Heart right ventricle (tissue), 16 donors: ENCODE results near the gene SLC39A6. TPM values are rescaled to one million over a fixed set of nuclear protein-coding genes. Genes with fewer than 3 reads are reported as not detected.
A peak's percentile ranks its signal among the peaks of the same experiment; 100 is the strongest.

ENCODE experiments used
- ATAC-seq, 8 donors: fragments of 200-7000 bp; cut with Tn5 transposase; one replicate each; pipeline ENCODE4 v1.9.1; 2020; ENCODE audit warnings: mild to moderate bottlenecking in 8 of 8, moderate library complexity in 8 of 8, moderate number of reproducible peaks in 1 of 8
- DNase-seq, 2 donors: peaks; one replicate each; pipeline ENCODE4 v3.0.0-alpha.2; 2020
- H3K27ac ChIP-seq, 10 donors: fragments of 200-600 bp; sonication (generic) in 2 of 10; one replicate each; pipeline versions ENCODE4 v1.5.0 to v1.8.0; 2020 to 2022; ENCODE audit warnings: mild to moderate bottlenecking in 3 of 10
- H3K27me3 ChIP-seq, 7 donors: fragments of 200-600 bp; one replicate each; pipeline ENCODE4 v1.8.0; 2021 to 2022; ENCODE audit warnings: mild to moderate bottlenecking in 2 of 7
- H3K36me3 ChIP-seq, 9 donors: fragments of 200-600 bp; sonication (generic) in 1 of 9; one replicate each; pipeline versions ENCODE4 v1.5.0 to v1.8.0; 2020 to 2022; ENCODE audit warnings: mild to moderate bottlenecking in 2 of 9
- H3K4me1 ChIP-seq, 9 donors: fragments of 200-600 bp; sonication (generic) in 1 of 9; one replicate each; pipeline versions ENCODE4 v1.5.0 to v1.8.0; 2020 to 2022; ENCODE audit warnings: mild to moderate bottlenecking in 4 of 9
- H3K4me3 ChIP-seq, 10 donors: fragments of 200-600 bp; sonication (generic) in 2 of 10; one replicate each; pipeline versions ENCODE4 v1.5.0 to v1.8.0; 2020 to 2022; ENCODE audit warnings: mild to moderate bottlenecking in 7 of 10, moderate library complexity in 2 of 10
- H3K9me3 ChIP-seq, 11 donors: fragments of 200-600 bp in 10 of 11; sonication (generic) in 2 of 11; one replicate each; pipeline versions ENCODE4 v1.5.0 to v1.8.0; 2013 to 2022; ENCODE audit warnings: mild to moderate bottlenecking in 2 of 11, control low read depth in 1 of 11, moderate library complexity in 1 of 11
- CTCF ChIP-seq, 9 donors: fragments of 200-600 bp; sonication (generic) in 2 of 9; IDR thresholded peaks; one replicate each; pipeline versions ENCODE4 v1.5.0 to v1.8.0; 2021 to 2022; ENCODE audit warnings: antibody characterized with exemption in 9 of 9, mild to moderate bottlenecking in 5 of 9, moderate library complexity in 1 of 9
- WGBS, 2 donors: extraction: QIAGEN DNeasy Blood & Tissue Kit; methylation state at CpG; one replicate each; pipeline ENCODE4 v1.1.7; 2013; ENCODE audit warnings: inconsistent platforms in 1 of 2; 5-methylcytosine and 5-hydroxymethylcytosine counted together
- intact Hi-C, 10 donors: fragments of 100-400 bp; cut with DNase I; formaldehyde crosslinking; loops; one replicate each; pipeline versions ENCODE4 v1.11.1 to v1.14.2; 2022
- long read RNA-seq, 3 donors: library from polyadenylated mRNA; unstranded; transcript quantifications; one replicate each; pipeline ENCODE4 v2.0.0, GENCODE V29; 2020 to 2021
- polyA plus RNA-seq, 2 donors: library from polyadenylated mRNA; stranded (reverse); fragments of 200-250 nt; gene quantifications; one replicate each; pipeline ENCODE4 v1.2.3, GENCODE V29; 2013
- total RNA-seq, 10 donors: library from RNA; stranded (reverse); fragmentation: NEBNext Ultra II Directional in 3 of 10; extraction: Animal tissue kit (Norgen Biotek cat#: 25700) in 3 of 10; gene quantifications; one replicate each; pipeline versions ENCODE4 v1.2.1 to v1.2.4, GENCODE V29; 2021 to 2023
- donor health status: Arrhythmogenic right ventricular cardiomyopathy.
- donor health status: ischemic (EF 13 %, LVEDD 7.1; RV severe dilation, severe dysfunction).
- donor health status: healthy with polysubstance abuse.
- donor health status: DM: no; HTN: yes; CAD: no.
- donor health status: DM: no; HTN: no; CAD: no.
- donor health status: ischemic (EF 25% LVEDD 6.9; RV normal size, moderate dysfunction).
- donor health status: ischemic (EF 25% LVEDD 5.7; RV mildly dilated, moderate dysfunction).
- donor health status: healthy.
- donor health status: DM: yes; HTN: yes; CAD: no.
- donor health status: Ischemic cardiomyopathy.
- donor health status: ischemic (EF 35%, LVEDD 5.7; RV mildly dilated, moderate dysfunction).
- donor health status: nonischemic (EF 11% LVEDD 7.7; RV severe dilation, severe dysfunction).
- donor health status: DM: yes; HTN: yes; CAD: no.
- donor health status: PGD.
- donor health status: ischemic (EF 29% LVEDD 5.4; RV normal size, mild dysfunction).
- donor health status: nonischemic (EF 23%, LVEDD 6.1; RV moderate dilation, normal function).

The SLC39A6 gene
- total RNA-seq (10 to 100 TPM; 10.8 to 18.4 (median 13.3) TPM), polyA plus RNA-seq (10 to 100 TPM in 1 of 2 donors, 1 to 10 TPM in 1; 3.5 to 12.1 TPM)
- long read RNA-seq, donor 1, transcript SLC39A6-201 (10 exons, 3,543 nt), result major isoform, 16 of 21 reads
- long read RNA-seq, donor 1, partial matches to known transcripts, result 2 of 21 reads
- long read RNA-seq, donor 1, other reads (novel, unspliced or antisense), result 1 of 21 reads
- long read RNA-seq, donor 2, transcript SLC39A6-201 (10 exons, 3,543 nt), result major isoform, 15 of 28 reads
- long read RNA-seq, donor 2, partial matches to known transcripts, result 8 of 28 reads
- long read RNA-seq, donor 2, other reads (novel, unspliced or antisense), result 1 of 28 reads
- long read RNA-seq, donor 3, transcript SLC39A6-204 (10 exons, 3,003 nt), result minor isoform, 5 of 32 reads
- long read RNA-seq, donor 3, transcript SLC39A6-201 (10 exons, 3,543 nt), result major isoform, 18 of 32 reads
- long read RNA-seq, donor 3, partial matches to known transcripts, result 8 of 32 reads
- long read RNA-seq, donor 3, other reads (novel, unspliced or antisense), result 1 of 32 reads

GRCh38 chr18:36129300-36130038 is at the start of gene SLC39A6, which contains the start of gene ELP2:
TSS of gene SLC39A6 (minus strand) at chr18:36129340. CDS start at chr18:36127007, 2,333 bp downstream.
TSS of gene ELP2 (plus strand) at chr18:36129899. CDS start at chr18:36129934, 35 bp downstream.
- Histone ChIP-seq H3K4me3 (peak within 1 kb of the TSS; percentile 89 to 98 (median 96)), H3K9me3 (no peaks in the 10 kb centered on the region), H3K27me3 (no peaks in the 10 kb centered on the region), H3K36me3 (peaks cover 0 to 33% (median 3%) of the 10 kb centered on the region in 9 donors), H3K4me1 (peaks cover 0 to 43% (median 32%) of the 10 kb centered on the region in 9 donors), H3K27ac (peak within 1 kb of the TSS; percentile 91 to 100 (median 99))
- ATAC-seq, result peak; percentile 96 to 99 (median 98)
- intact Hi-C loops, result loop anchor here in 4 of 10 donors (2.0 to 10.0 kb wide), 4 partner anchors 48 to 115 kb away; partner anchors contain the start of gene RPRD1A (in 4 of the 4)
- 0% methylated on average over 69 of the region's 69 CpGs for WGBS, 2 donors
- peak; percentile 95 to 96 for DNase-seq
- peak in 1 of 9 donors; percentile 23 for TF ChIP-seq CTCF (IDR thresholded peaks at IDR 0.05)

- TF ChIP-seq CTCF (IDR thresholded peaks at IDR 0.05), result no peak
Measured at GRCh38 chr18:36177913-36178312, 48.8 kb upstream of the SLC39A6 start.

GRCh38 chr18:36176711-36177110 is 47.6 kb upstream of the SLC39A6 start:
- H3K9me3 ChIP-seq, result no peaks in the 10 kb centered on the region
- H3K36me3 ChIP-seq, result peaks cover 0 to 62% (median 27%) of the 10 kb centered on the region in 9 donors
- H3K27ac ChIP-seq, result no peak overlapping the region
- H3K4me3 ChIP-seq, result no peak overlapping the region
- 86 to 90% methylated on average over 9 of the region's 9 CpGs for WGBS, 2 donors
- H3K4me1 ChIP-seq, result peaks cover 4 to 16% (median 14%) of the 10 kb centered on the region in 9 donors
- TF ChIP-seq CTCF (IDR thresholded peaks at IDR 0.05), result no peak
- no peak for DNase-seq
- intact Hi-C loops, result loop anchor here in 1 of 10 donors (5.0 kb wide), 1 partner anchor 44 kb away; no protein-coding TSS in a partner anchor
- ATAC-seq, result no peak
- no peaks in the 10 kb centered on the region for H3K27me3 ChIP-seq

More at GRCh38 chr18:36177913-36178312, 48.8 kb upstream of the SLC39A6 start:
- intact Hi-C loops, result loop anchor here in 1 of 10 donors (5.0 kb wide), 1 partner anchor 46 kb away; no protein-coding TSS in a partner anchor
- no peak for ATAC-seq
- DNase-seq, result no peak
- WGBS, 2 donors, result 81 to 87% methylated on average over 3 of the region's 3 CpGs
- H3K36me3 ChIP-seq, result peaks cover 0 to 50% (median 22%) of the 10 kb centered on the region in 9 donors
- no peaks in the 10 kb centered on the region for H3K9me3 ChIP-seq
- H3K27me3 ChIP-seq, result no peaks in the 10 kb centered on the region
- H3K4me3 ChIP-seq, result no peak overlapping the region
- peaks cover 4 to 26% (median 15%) of the 10 kb centered on the region in 9 donors for H3K4me1 ChIP-seq
- H3K27ac ChIP-seq, result no peak overlapping the region

- ATAC-seq (no peak), DNase-seq (no peak)
- no peak overlapping the region for H3K27ac ChIP-seq
- H3K4me3 ChIP-seq, result no peak overlapping the region
- H3K4me1 ChIP-seq, result peaks cover 4 to 15% (median 14%) of the 10 kb centered on the region in 9 donors
- H3K36me3 ChIP-seq, result peaks cover 0 to 68% (median 31%) of the 10 kb centered on the region in 9 donors
- no peaks in the 10 kb centered on the region for H3K9me3 ChIP-seq
- H3K27me3 ChIP-seq, result no peaks in the 10 kb centered on the region
- WGBS, 2 donors, result 97 to 98% methylated on average over 2 of the region's 2 CpGs
- intact Hi-C loops, result loop anchor here in 1 of 10 donors (5.0 kb wide), 1 partner anchor 44 kb away; no protein-coding TSS in a partner anchor
- TF ChIP-seq CTCF (IDR thresholded peaks at IDR 0.05), result no peak
Measured at GRCh38 chr18:36176177-36176584, 47.0 kb upstream of the SLC39A6 start.
